Measurements from ENCODE around the gene HCRTR2. TPM values are rescaled to one million over a fixed set of nuclear protein-coding genes. Genes with fewer than 3 reads are reported as not detected.

Gene HCRTR2
- total RNA-seq, 1 donor from 2014 or later: not detected

- Histone ChIP-seq H3K4me1 (no peaks in the 10 kb centered on the region), H3K9me3 (no peaks in the 10 kb centered on the region), H3K27ac (no peak overlapping the region), H3K36me3 (no peaks in the 10 kb centered on the region), H3K27me3 (no peaks in the 10 kb centered on the region), H3K4me3 (no peak overlapping the region)
- DNase-seq (ENCODE audit: extremely low spot score in 2 of 2): no peak
- TF ChIP-seq POLR2AphosphoS5 (IDR thresholded peaks at IDR 0.05; ENCODE audit: insufficient read depth in 1 of 2, low read depth in 1 of 2) (no peak), CTCF (IDR thresholded peaks at IDR 0.05) (no peak), POLR2A (IDR thresholded peaks at IDR 0.05) (no peak)
- intact Hi-C loops (cut with DNase I): no loop called here
These were observed 103.3 kb downstream of the HCRTR2 start for GRCh38 chr6:55277646-55278045.

GRCh38 chr6:55281215-55281614 lies 106.9 kb downstream of the HCRTR2 start:
- TF ChIP-seq POLR2A (IDR thresholded peaks at IDR 0.05): no peak
- TF ChIP-seq POLR2AphosphoS5 (IDR thresholded peaks at IDR 0.05; ENCODE audit: insufficient read depth in 1 of 2, low read depth in 1 of 2): no peak
- no peak for TF ChIP-seq CTCF (IDR thresholded peaks at IDR 0.05)
- intact Hi-C loops (cut with DNase I): no loop called here
- Histone ChIP-seq H3K27ac (no peak overlapping the region), H3K9me3 (no peaks in the 10 kb centered on the region), H3K27me3 (no peaks in the 10 kb centered on the region), H3K4me1 (no peaks in the 10 kb centered on the region), H3K36me3 (no peaks in the 10 kb centered on the region), H3K4me3 (no peak overlapping the region)
- DNase-seq (ENCODE audit: extremely low spot score in 2 of 2): no peak

GRCh38 chr6:55282115-55282514 lies 107.8 kb downstream of the HCRTR2 start:
- Histone ChIP-seq H3K9me3 (no peaks in the 10 kb centered on the region), H3K4me3 (no peak overlapping the region), H3K36me3 (no peaks in the 10 kb centered on the region), H3K4me1 (no peaks in the 10 kb centered on the region), H3K27ac (no peak overlapping the region), H3K27me3 (no peaks in the 10 kb centered on the region)
- intact Hi-C loops (cut with DNase I): no loop called here
- TF ChIP-seq POLR2AphosphoS5 (IDR thresholded peaks at IDR 0.05; ENCODE audit: insufficient read depth in 1 of 2, low read depth in 1 of 2): no peak
- no peak for TF ChIP-seq POLR2A (IDR thresholded peaks at IDR 0.05)
- no peak for TF ChIP-seq CTCF (IDR thresholded peaks at IDR 0.05)
- no peak for DNase-seq (ENCODE audit: extremely low spot score in 2 of 2)

- no peak overlapping the region for H3K27ac ChIP-seq
- intact Hi-C loops (cut with DNase I): no loop called here
- H3K27me3 ChIP-seq: no peaks in the 10 kb centered on the region
- no peak for DNase-seq (ENCODE audit: extremely low spot score in 2 of 2)
- H3K4me3 ChIP-seq: no peak overlapping the region
- no peaks in the 10 kb centered on the region for H3K9me3 ChIP-seq
- no peaks in the 10 kb centered on the region for H3K36me3 ChIP-seq
- H3K4me1 ChIP-seq: no peaks in the 10 kb centered on the region
- no peak for TF ChIP-seq CTCF (IDR thresholded peaks at IDR 0.05)
- no peak for TF ChIP-seq POLR2AphosphoS5 (IDR thresholded peaks at IDR 0.05; ENCODE audit: insufficient read depth in 1 of 2, low read depth in 1 of 2)
- no peak for TF ChIP-seq POLR2A (IDR thresholded peaks at IDR 0.05)
These were observed 112.5 kb downstream of the HCRTR2 start for GRCh38 chr6:55286824-55287223.

GRCh38 chr6:55290736-55291135 lies 116.4 kb downstream of the HCRTR2 start:
- Histone ChIP-seq H3K4me3 (no peak overlapping the region), H3K36me3 (no peaks in the 10 kb centered on the region), H3K27me3 (no peaks in the 10 kb centered on the region), H3K27ac (no peak overlapping the region), H3K9me3 (no peaks in the 10 kb centered on the region), H3K4me1 (no peaks in the 10 kb centered on the region)
- no peak for DNase-seq (ENCODE audit: extremely low spot score in 2 of 2)
- TF ChIP-seq CTCF (IDR thresholded peaks at IDR 0.05) (no peak), POLR2A (IDR thresholded peaks at IDR 0.05) (no peak), POLR2AphosphoS5 (IDR thresholded peaks at IDR 0.05; ENCODE audit: insufficient read depth in 1 of 2, low read depth in 1 of 2) (no peak)
- intact Hi-C loops (cut with DNase I): no loop called here

Data from vagina (tissue), 2 donors.